Neural cell (in vitro differentiated cells): ENCODE results near the gene DLGAP4.

Experiments used
- CTCF ChIP-seq: fragments of 450-650 bp; IDR thresholded peaks from 2 replicates; pipeline ENCODE4 v1.5.1; 2014; ENCODE audit warnings: antibody characterized with exemption, mild to moderate bottlenecking, moderate library complexity; ENCODE audit not compliant: poor library complexity, severe bottlenecking
- EP300 ChIP-seq: fragments of 450-650 bp; conservative IDR thresholded peaks from 2 replicates; pipeline ENCODE4 v1.6.1; 2014; ENCODE audit warnings: antibody characterized with exemption, mild to moderate bottlenecking, moderate library complexity; ENCODE audit not compliant: poor library complexity, severe bottlenecking
- MXI1 ChIP-seq: fragments of 450-650 bp; conservative IDR thresholded peaks from 2 replicates; pipeline ENCODE4 v1.6.1; 2014; ENCODE audit warnings: antibody characterized with exemption, mild to moderate bottlenecking; ENCODE audit not compliant: poor library complexity, severe bottlenecking
- POLR2AphosphoS5 ChIP-seq: IDR thresholded peaks from 2 replicates; pipeline ENCODE4 v1.6.1; 2012
- SMC3 ChIP-seq: fragments of 450-650 bp; conservative IDR thresholded peaks from 2 replicates; pipeline ENCODE4 v1.6.1; 2014; ENCODE audit warnings: antibody characterized with exemption, mild to moderate bottlenecking, moderate library complexity; ENCODE audit not compliant: poor library complexity
- TAF1 ChIP-seq: IDR thresholded peaks from 2 replicates; pipeline ENCODE4 v1.6.1; 2012; ENCODE audit warnings: low read depth

GRCh38 chr20:36563374-36563773, 257.2 kb downstream of the DLGAP4 start:
- TF ChIP-seq CTCF (no peak), EP300 (no peak), TAF1 (no peak), SMC3 (no peak), POLR2AphosphoS5 (no peak), MXI1 (no peak)
